ENCODE data around the gene CDK5R2. TPM values are rescaled to one million over a fixed set of nuclear protein-coding genes. Genes with fewer than 3 reads are reported as not detected.

The CDK5R2 gene
- total RNA-seq, 1 experiment from 2014 or later, result 0.44 TPM

GRCh38 chr2:218962859-218963492 lies 3.5 kb downstream of the CDK5R2 start:
- H3K9ac ChIP-seq (ENCODE audit: low read length), result no peak overlapping the region
- CTCF ChIA-PET, result interaction anchor here (0.8 to 1.0 kb wide), 3 partner anchors 10 to 64 kb away, joined by 3 to 4 read pairs (median 4); no protein-coding TSS in a partner anchor
- no peaks in the 10 kb centered on the region for H4K20me1 ChIP-seq (ENCODE audit: insufficient read depth)
- no peaks in the 10 kb centered on the region for H3K9me2 ChIP-seq (ENCODE audit: insufficient read depth)
- H2AFZ ChIP-seq (ENCODE audit: low read depth, low read length, poor library complexity, severe bottlenecking), result no peak overlapping the region
- RAD21 ChIA-PET (ENCODE audit: low non-redundant PET in 1 of 2, low total read pairs in 2 of 2, uncharacterized antibody in 2 of 2, unreplicated experiment in 2 of 2), result no interaction called here
- H3K4me3 ChIP-seq (replicated peaks in 1 of 2; ENCODE audit: low read depth in 1 of 2, low read length in 2 of 2), result peak overlapping the region; percentile 27 to 42
- peaks cover 0 to 31% of the 10 kb centered on the region in 2 experiments; a peak in 2 of 4 replicates for H3K4me1 ChIP-seq (ENCODE audit: control insufficient read depth in 1 of 2, insufficient read depth in 2 of 2, low read length in 2 of 2)
- POLR2A ChIA-PET, result no interaction called here
- intact Hi-C loops (cut with micrococcal nuclease), result no loop called here
- H3K27me3 ChIP-seq (ENCODE audit: insufficient read depth, low read length), result peaks cover 8% of the 10 kb centered on the region; the same call in 1 of the 2 replicates
- no TSS peak for BruUV-seq (replicated peaks)
- no peaks in the 10 kb centered on the region for H3K9me3 ChIP-seq (ENCODE audit: control insufficient read depth in 1 of 2, insufficient read depth in 1 of 2, low read depth in 1 of 2, low read length in 2 of 2)
- TF ChIP-seq, protein P1, sequence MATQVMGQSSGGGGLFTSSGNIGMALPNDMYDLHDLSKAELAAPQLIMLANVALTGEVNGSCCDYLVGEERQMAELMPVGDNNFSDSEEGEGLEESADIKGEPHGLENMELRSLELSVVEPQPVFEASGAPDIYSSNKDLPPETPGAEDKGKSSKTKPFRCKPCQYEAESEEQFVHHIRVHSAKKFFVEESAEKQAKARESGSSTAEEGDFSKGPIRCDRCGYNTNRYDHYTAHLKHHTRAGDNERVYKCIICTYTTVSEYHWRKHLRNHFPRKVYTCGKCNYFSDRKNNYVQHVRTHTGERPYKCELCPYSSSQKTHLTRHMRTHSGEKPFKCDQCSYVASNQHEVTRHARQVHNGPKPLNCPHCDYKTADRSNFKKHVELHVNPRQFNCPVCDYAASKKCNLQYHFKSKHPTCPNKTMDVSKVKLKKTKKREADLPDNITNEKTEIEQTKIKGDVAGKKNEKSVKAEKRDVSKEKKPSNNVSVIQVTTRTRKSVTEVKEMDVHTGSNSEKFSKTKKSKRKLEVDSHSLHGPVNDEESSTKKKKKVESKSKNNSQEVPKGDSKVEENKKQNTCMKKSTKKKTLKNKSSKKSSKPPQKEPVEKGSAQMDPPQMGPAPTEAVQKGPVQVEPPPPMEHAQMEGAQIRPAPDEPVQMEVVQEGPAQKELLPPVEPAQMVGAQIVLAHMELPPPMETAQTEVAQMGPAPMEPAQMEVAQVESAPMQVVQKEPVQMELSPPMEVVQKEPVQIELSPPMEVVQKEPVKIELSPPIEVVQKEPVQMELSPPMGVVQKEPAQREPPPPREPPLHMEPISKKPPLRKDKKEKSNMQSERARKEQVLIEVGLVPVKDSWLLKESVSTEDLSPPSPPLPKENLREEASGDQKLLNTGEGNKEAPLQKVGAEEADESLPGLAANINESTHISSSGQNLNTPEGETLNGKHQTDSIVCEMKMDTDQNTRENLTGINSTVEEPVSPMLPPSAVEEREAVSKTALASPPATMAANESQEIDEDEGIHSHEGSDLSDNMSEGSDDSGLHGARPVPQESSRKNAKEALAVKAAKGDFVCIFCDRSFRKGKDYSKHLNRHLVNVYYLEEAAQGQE (IDR thresholded peaks at IDR 0.05; ENCODE audit: low read depth), result peak; percentile 96
- no peak for TF ChIP-seq CTCF (IDR thresholded peaks at IDR 0.05 in 2 of 3, conservative IDR thresholded peaks at IDR 0.05 in 1 of 3; ENCODE audit: borderline replicate concordance in 1 of 3, insufficient read depth in 1 of 3, low read depth in 2 of 3, low read length in 2 of 3)
- DNase-seq (ENCODE audit: low read depth, low spot score) (peak; percentile 64), ATAC-seq (peak; percentile 64)
- H3K4me2 ChIP-seq (ENCODE audit: low read length), result peak overlapping the region; percentile 66
- no peaks in the 10 kb centered on the region for H3K79me2 ChIP-seq (ENCODE audit: insufficient read depth, low read length)
- H3K27ac ChIP-seq (ENCODE audit: low read depth, low read length), result no peak overlapping the region; the same call in 1 of the 2 replicates
- no peaks in the 10 kb centered on the region for H3K36me3 ChIP-seq (ENCODE audit: control insufficient read depth in 1 of 2, insufficient read depth in 2 of 2, low read length in 2 of 2)

All from HCT116 (cell line).